PFSK-1 (cell line): ENCODE results near the gene CPT1A.

ENCODE experiments used
- FOXP2 ChIP-seq: optimal IDR thresholded peaks from 2 replicates; pipeline ENCODE3; 2011; ENCODE audit warnings: borderline replicate concordance, control low read depth, inconsistent platforms; ENCODE audit not compliant: insufficient read depth; ENCODE audit errors: extremely low read length, extremely low read depth
- POLR2AphosphoS5 ChIP-seq: IDR thresholded peaks from 2 replicates; pipeline ENCODE4 v1.6.1; 2012; ENCODE audit warnings: low read depth, mild to moderate bottlenecking, control low read depth, low read length, moderate library complexity
- REST ChIP-seq, 2 experiments: IDR thresholded peaks; 2 replicates each; pipeline versions ENCODE4 v1.6.1 to v1.8.0; 2011 to 2012; ENCODE audit warnings: low read depth in 2 of 2, low read length in 2 of 2, control low read depth in 1 of 2, inconsistent platforms in 1 of 2, mild to moderate bottlenecking in 1 of 2, moderate library complexity in 1 of 2; ENCODE audit not compliant: insufficient read depth in 1 of 2
- SIN3A ChIP-seq: IDR thresholded peaks from 2 replicates; pipeline ENCODE4 v1.6.1; 2012; ENCODE audit warnings: mild to moderate bottlenecking, low read length, moderate library complexity, borderline replicate concordance; ENCODE audit not compliant: insufficient read depth
- TAF1 ChIP-seq: IDR thresholded peaks from 2 replicates; pipeline ENCODE4 v1.6.1; 2012; ENCODE audit warnings: low read length, control low read depth, borderline replicate concordance; ENCODE audit not compliant: insufficient read depth

GRCh38 chr11:68764746-68765145, 77.0 kb downstream of the CPT1A start:
- TF ChIP-seq REST (IDR thresholded peaks at IDR 0.05; ENCODE audit: insufficient read depth in 1 of 2, low read depth in 2 of 2, low read length in 2 of 2) = no peak
- TF ChIP-seq POLR2AphosphoS5 = no peak
- no peak for TF ChIP-seq FOXP2
- no peak for TF ChIP-seq TAF1
- no peak for TF ChIP-seq SIN3A
